ENCODE data around the gene EEF1AKMT1. TPM values are rescaled to one million over a fixed set of nuclear protein-coding genes. Genes with fewer than 3 reads are reported as not detected.

The EEF1AKMT1 gene
- total RNA-seq, 1 donor from 2014 or later: 9.4 TPM

GRCh38 chr13:20719783-20720182, 54.0 kb downstream of the EEF1AKMT1 start:
- no peaks in the 10 kb centered on the region for H3K27me3 Mint-ChIP-seq (ENCODE audit: low read depth)
- no peaks in the 10 kb centered on the region for H3K9me3 Mint-ChIP-seq (ENCODE audit: low read depth)
- H3K4me1 Mint-ChIP-seq (ENCODE audit: low read depth): peaks cover 20% of the 10 kb centered on the region
- TF ChIP-seq CTCF (IDR thresholded peaks at IDR 0.05): no peak
- DNase-seq (ENCODE audit: low spot score): no peak
- H3K27ac Mint-ChIP-seq (ENCODE audit: unreplicated experiment): no peak overlapping the region
- no peaks in the 10 kb centered on the region for H3K36me3 Mint-ChIP-seq (ENCODE audit: low read depth)
- no peak overlapping the region for H3K4me3 Mint-ChIP-seq (ENCODE audit: unreplicated experiment)

DNA sequence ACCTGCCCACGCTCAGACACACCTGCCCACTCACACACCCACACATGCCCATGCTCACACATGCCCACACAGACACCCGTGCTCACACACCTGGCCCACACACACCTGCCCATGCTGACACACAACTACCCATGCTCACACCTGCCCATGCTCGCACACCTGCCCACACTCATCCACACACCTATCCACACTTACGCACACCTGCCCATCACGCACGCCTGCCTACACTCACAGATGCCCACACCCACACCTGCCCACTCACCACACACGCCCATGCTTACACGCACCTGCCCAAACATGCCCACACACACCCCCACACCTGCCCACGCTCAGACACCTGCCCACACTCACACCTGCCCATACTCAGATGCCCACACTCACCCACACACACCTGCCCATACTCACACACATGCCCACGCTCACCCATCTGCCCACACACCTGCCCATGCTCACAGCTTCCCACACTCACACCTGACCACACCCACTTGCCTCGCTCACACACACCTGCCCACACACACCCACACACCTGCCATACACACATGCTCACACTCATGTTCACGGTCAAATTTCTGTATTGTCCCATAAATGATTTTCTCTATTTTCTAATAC, 54.7 kb downstream of the EEF1AKMT1 start:
- Mint-ChIP-seq H3K9me3 (ENCODE audit: low read depth) (no peaks in the 10 kb centered on the region), H3K27ac (ENCODE audit: unreplicated experiment) (no peak overlapping the region), H3K4me1 (ENCODE audit: low read depth) (peaks cover 27% of the 10 kb centered on the region)

DNA sequence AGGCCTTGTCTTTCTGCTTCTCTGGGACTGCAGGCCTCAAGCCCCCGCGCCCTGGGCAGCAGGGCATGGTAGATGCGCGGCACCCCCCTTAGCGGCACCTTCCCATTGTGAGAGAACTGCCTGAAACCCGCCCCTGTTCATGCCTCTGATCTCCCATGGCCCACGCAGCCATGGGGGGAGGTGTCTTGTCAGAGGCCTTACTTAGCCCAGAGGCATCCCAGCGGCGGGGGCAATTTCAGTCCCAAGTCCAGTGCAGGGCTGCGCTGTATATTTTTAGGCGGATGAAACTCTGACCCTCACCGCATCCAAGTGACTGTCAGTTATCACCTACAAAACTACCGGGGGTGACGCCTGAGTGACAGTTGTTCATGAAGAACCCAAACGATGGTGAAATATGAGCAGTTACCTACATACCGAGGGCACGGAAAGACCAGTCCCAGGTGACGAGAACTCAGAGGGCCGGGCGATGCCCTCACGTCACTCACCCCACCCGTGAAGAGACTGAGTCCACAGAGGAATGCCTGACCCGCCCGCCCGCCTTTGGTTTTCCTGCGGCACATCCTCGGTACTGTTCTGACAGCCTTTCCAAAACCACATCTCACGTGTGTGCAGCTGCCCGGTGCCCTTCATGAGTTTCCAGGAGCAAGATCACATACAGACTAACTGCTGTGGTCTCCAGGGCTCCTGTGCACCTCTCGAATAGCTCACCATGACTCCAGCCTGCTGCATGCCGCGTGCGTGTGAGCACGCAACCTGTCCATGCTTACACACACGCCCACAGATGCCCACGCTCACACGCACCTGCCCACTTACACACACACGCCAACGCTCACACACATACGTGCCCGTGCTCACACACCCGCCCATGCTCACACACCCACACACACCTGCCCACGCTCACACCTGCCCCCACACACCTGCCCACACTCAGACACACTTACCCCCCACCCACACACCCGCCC, 55.9 kb downstream of the EEF1AKMT1 start:
- DNase-seq (ENCODE audit: low spot score): no peak
- no peak for TF ChIP-seq CTCF (IDR thresholded peaks at IDR 0.05)
- Mint-ChIP-seq H3K9me3 (ENCODE audit: low read depth) (no peaks in the 10 kb centered on the region), H3K4me1 (ENCODE audit: low read depth) (peaks cover 39% of the 10 kb centered on the region), H3K27ac (ENCODE audit: unreplicated experiment) (no peak overlapping the region), H3K4me3 (ENCODE audit: unreplicated experiment) (no peak overlapping the region), H3K36me3 (ENCODE audit: low read depth) (no peaks in the 10 kb centered on the region), H3K27me3 (ENCODE audit: low read depth) (no peaks in the 10 kb centered on the region)

More for the DNA sequence above, 54.7 kb downstream of the EEF1AKMT1 start:
- H3K27me3 Mint-ChIP-seq (ENCODE audit: low read depth): no peaks in the 10 kb centered on the region
- DNase-seq (ENCODE audit: low spot score): no peak
- H3K36me3 Mint-ChIP-seq (ENCODE audit: low read depth): no peaks in the 10 kb centered on the region
- no peak overlapping the region for H3K4me3 Mint-ChIP-seq (ENCODE audit: unreplicated experiment)
- no peak for TF ChIP-seq CTCF (IDR thresholded peaks at IDR 0.05)

DNA sequence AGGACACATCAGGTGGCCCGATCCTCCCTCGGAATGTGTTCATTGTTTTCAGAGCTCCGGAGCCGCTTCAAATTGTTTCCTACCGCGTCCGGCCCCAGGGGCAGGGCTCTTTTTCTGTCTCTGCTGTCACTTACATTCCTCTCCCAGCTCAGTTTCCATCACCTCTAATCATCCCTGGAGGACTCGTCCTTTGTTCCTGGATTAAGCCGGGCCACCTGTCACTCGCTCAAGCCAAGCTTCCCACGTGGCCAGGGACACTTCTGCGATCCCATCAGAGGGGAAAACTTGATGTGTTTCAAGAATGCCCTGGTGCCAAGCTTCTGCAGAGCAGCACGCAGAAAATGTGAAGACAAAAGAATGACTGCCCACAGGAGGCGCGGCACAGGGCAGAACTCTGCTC, 56.8 kb downstream of the EEF1AKMT1 start:
- H3K4me1 Mint-ChIP-seq (ENCODE audit: low read depth): peaks cover 35% of the 10 kb centered on the region
- H3K27me3 Mint-ChIP-seq (ENCODE audit: low read depth): no peaks in the 10 kb centered on the region
- no peak overlapping the region for H3K4me3 Mint-ChIP-seq (ENCODE audit: unreplicated experiment)
- no peak for TF ChIP-seq CTCF (IDR thresholded peaks at IDR 0.05)
- H3K27ac Mint-ChIP-seq (ENCODE audit: unreplicated experiment): no peak overlapping the region
- H3K36me3 Mint-ChIP-seq (ENCODE audit: low read depth): no peaks in the 10 kb centered on the region
- DNase-seq (ENCODE audit: low spot score): no peak
- no peaks in the 10 kb centered on the region for H3K9me3 Mint-ChIP-seq (ENCODE audit: low read depth)

GRCh38 chr13:20715330-20715712, 58.4 kb downstream of the EEF1AKMT1 start:
- no peak for DNase-seq (ENCODE audit: low spot score)
- Mint-ChIP-seq H3K27me3 (ENCODE audit: low read depth) (no peaks in the 10 kb centered on the region), H3K36me3 (ENCODE audit: low read depth) (no peaks in the 10 kb centered on the region), H3K27ac (ENCODE audit: unreplicated experiment) (no peak overlapping the region), H3K4me1 (ENCODE audit: low read depth) (peaks cover 34% of the 10 kb centered on the region), H3K4me3 (ENCODE audit: unreplicated experiment) (no peak overlapping the region), H3K9me3 (ENCODE audit: low read depth) (no peaks in the 10 kb centered on the region)
- no peak for TF ChIP-seq CTCF (IDR thresholded peaks at IDR 0.05)
